NT2/D1 (cell line): Measurements from ENCODE around the gene GRIN3B.

Experiments
- DNase-seq: peaks from one replicate; pipeline ENCODE4 v3.0.0-alpha.2; 2011; ENCODE audit warnings: low read depth, low spot score
- H3K27me3 ChIP-seq: 2 replicates; pipeline ENCODE4 v1.6.0; 2011; ENCODE audit warnings: mild to moderate bottlenecking; ENCODE audit not compliant: insufficient read length, insufficient read depth
- H3K36me3 ChIP-seq: 2 replicates; pipeline ENCODE4 v1.6.1; 2011; ENCODE audit warnings: mild to moderate bottlenecking, low read length, mixed read lengths; ENCODE audit not compliant: insufficient read depth, insufficient read length
- H3K4me1 ChIP-seq: 2 replicates; pipeline ENCODE4 v1.5.1; 2011; ENCODE audit not compliant: insufficient read depth, insufficient read length
- H3K4me3 ChIP-seq: 2 replicates; pipeline ENCODE4 v1.5.1; 2011; ENCODE audit warnings: low read depth; ENCODE audit not compliant: insufficient read length
- H3K9ac ChIP-seq: 2 replicates; pipeline ENCODE4 v1.6.0; 2011; ENCODE audit warnings: low read depth; ENCODE audit not compliant: insufficient read length
- H3K9me3 ChIP-seq: 2 replicates; pipeline ENCODE4 v1.5.1; 2011; ENCODE audit warnings: mild to moderate bottlenecking, low read length; ENCODE audit not compliant: insufficient read depth
- SUZ12 ChIP-seq: IDR thresholded peaks from 2 replicates; pipeline ENCODE4 v1.6.1; 2011; ENCODE audit not compliant: insufficient read length, insufficient read depth; ENCODE audit errors: extremely low read depth
- YY1 ChIP-seq: IDR thresholded peaks from 2 replicates; pipeline ENCODE4 v1.6.1; 2011; ENCODE audit not compliant: insufficient read length, insufficient read depth
- ZNF274 ChIP-seq: IDR thresholded peaks from 2 replicates; pipeline ENCODE4 v1.6.1; 2011; ENCODE audit warnings: mild to moderate bottlenecking, low read depth, low read length

The GRIN3B gene

GRCh38 chr19:1000591-1001537 is 645 bp downstream of the GRIN3B start:
- TF ChIP-seq YY1 (no peak), SUZ12 (no peak), ZNF274 (no peak)
- Histone ChIP-seq H3K9ac (peak overlapping the region; percentile 58), H3K27me3 (peaks cover 24% of the 10 kb centered on the region), H3K9me3 (no peaks in the 10 kb centered on the region), H3K4me3 (peak overlapping the region; percentile 30), H3K36me3 (peaks cover 5% of the 10 kb centered on the region), H3K4me1 (peaks cover 9% of the 10 kb centered on the region)
- no peak for DNase-seq

GRCh38 chr19:1001538-1002166 is 1.4 kb downstream of the GRIN3B start:
- no peak for TF ChIP-seq ZNF274
- TF ChIP-seq SUZ12 = no peak
- TF ChIP-seq YY1 = no peak
- Histone ChIP-seq H3K36me3 (peaks cover 2% of the 10 kb centered on the region), H3K4me3 (peak overlapping the region; percentile 30), H3K27me3 (peaks cover 24% of the 10 kb centered on the region), H3K9ac (peak overlapping the region; percentile 58), H3K4me1 (peaks cover 6% of the 10 kb centered on the region), H3K9me3 (no peaks in the 10 kb centered on the region)
- DNase-seq = no peak

- Histone ChIP-seq H3K9ac (no peak overlapping the region), H3K27me3 (peaks cover 24% of the 10 kb centered on the region), H3K36me3 (peaks cover 10% of the 10 kb centered on the region), H3K4me1 (peaks cover 6% of the 10 kb centered on the region), H3K4me3 (no peak overlapping the region), H3K9me3 (no peaks in the 10 kb centered on the region)
- no peak for DNase-seq
- TF ChIP-seq ZNF274 = no peak
- TF ChIP-seq YY1 = no peak
- TF ChIP-seq SUZ12 = no peak
Measured at GRCh38 chr19:1002600-1002999, 2.4 kb downstream of the GRIN3B start.

GRCh38 chr19:1003283-1003682 is 3.1 kb downstream of the GRIN3B start:
- H3K27me3 ChIP-seq = peaks cover 24% of the 10 kb centered on the region
- no peak for DNase-seq
- TF ChIP-seq SUZ12 = no peak
- no peak for TF ChIP-seq ZNF274
- no peak for TF ChIP-seq YY1

GRCh38 chr19:1004204-1004802 is 4.1 kb downstream of the GRIN3B start:
- peak overlapping the region; percentile 21 for H3K9ac ChIP-seq
- peaks cover 3% of the 10 kb centered on the region for H3K4me1 ChIP-seq
- peaks cover 24% of the 10 kb centered on the region for H3K36me3 ChIP-seq
- no peak overlapping the region for H3K4me3 ChIP-seq
- peaks cover 18% of the 10 kb centered on the region for H3K27me3 ChIP-seq
- TF ChIP-seq ZNF274 (no peak), SUZ12 (no peak)
- H3K9me3 ChIP-seq = no peaks in the 10 kb centered on the region
- DNase-seq = no peak

More at GRCh38 chr19:1003283-1003682, 3.1 kb downstream of the GRIN3B start:
- Histone ChIP-seq H3K9ac (no peak overlapping the region), H3K9me3 (no peaks in the 10 kb centered on the region), H3K36me3 (peaks cover 14% of the 10 kb centered on the region), H3K4me1 (peaks cover 6% of the 10 kb centered on the region), H3K4me3 (no peak overlapping the region)

- Histone ChIP-seq H3K36me3 (peaks cover 31% of the 10 kb centered on the region), H3K4me3 (no peak overlapping the region), H3K9me3 (no peaks in the 10 kb centered on the region), H3K27me3 (peaks cover 15% of the 10 kb centered on the region), H3K9ac (no peak overlapping the region), H3K4me1 (peaks cover 5% of the 10 kb centered on the region)
- DNase-seq = no peak
- no peak for TF ChIP-seq ZNF274
- no peak for TF ChIP-seq YY1
- no peak for TF ChIP-seq SUZ12
Measured at GRCh38 chr19:1004803-1005664, 4.8 kb downstream of the GRIN3B start.
